WTC11 (cell line): ENCODE results near the gene POU2F3. TPM values are rescaled to one million over a fixed set of nuclear protein-coding genes. Genes with fewer than 3 reads are reported as not detected.

Experiments
- ATAC-seq: fragments of 200-7000 bp; cut with Tn5 transposase; 2 replicates; pipeline ENCODE4 v1.10.0; 2021; ENCODE audit warnings: mild to moderate bottlenecking, moderate library complexity
- CTCF ChIA-PET: fragments of 300-600 bp; sonication (Branson Sonifier 250); formaldehyde crosslinking; loops from one replicate; lab custom pipeline; 2021; ENCODE audit warnings: antibody characterized with exemption; lab: Charles Lee
- POLR2A ChIA-PET: fragments of 350-600 bp; sonication (Branson Sonifier 250); formaldehyde crosslinking; loops from one replicate; lab custom pipeline; 2021; ENCODE audit warnings: antibody characterized with exemption; lab: Charles Lee
- DNase-seq: peaks from one replicate; pipeline ENCODE4 v3.0.0; 2021; ENCODE audit warnings: low spot score
- H3K27ac Mint-ChIP-seq: 2 replicates; pipeline ENCODE4 v1.8.0; 2021; ENCODE audit warnings: mixed read lengths
- H3K27me3 Mint-ChIP-seq: 2 replicates; pipeline ENCODE4 v1.8.0; 2021; ENCODE audit warnings: low read depth, mild to moderate bottlenecking, moderate library complexity, mixed read lengths
- H3K36me3 Mint-ChIP-seq: 2 replicates; pipeline ENCODE4 v1.8.0; 2021; ENCODE audit warnings: mixed read lengths
- H3K4me1 Mint-ChIP-seq: 2 replicates; pipeline ENCODE4 v1.8.0; 2022; ENCODE audit warnings: mixed read lengths
- H3K4me3 Mint-ChIP-seq: 2 replicates; pipeline ENCODE4 v1.8.0; 2021; ENCODE audit warnings: mild to moderate bottlenecking, moderate library complexity, mixed read lengths
- H3K9me3 Mint-ChIP-seq: 2 replicates; pipeline ENCODE4 v1.8.0; 2021; ENCODE audit warnings: mixed read lengths
- ATF1 ChIP-seq: sonication (generic); formaldehyde crosslinking; IDR thresholded peaks from 2 replicates; pipeline ENCODE4 v1.8.1; 2023; ENCODE audit warnings: mild to moderate bottlenecking, moderate library complexity, missing genetic modification reagents
- ATF6 ChIP-seq: sonication (generic); formaldehyde crosslinking; IDR thresholded peaks from 2 replicates; pipeline ENCODE4 v1.8.1; 2023; ENCODE audit warnings: mild to moderate bottlenecking, missing genetic modification reagents
- FOXK1 ChIP-seq: sonication (generic); formaldehyde crosslinking; IDR thresholded peaks from 2 replicates; pipeline ENCODE4 v1.8.0; 2022; ENCODE audit warnings: mild to moderate bottlenecking, moderate library complexity, missing genetic modification reagents
- GABPB1 ChIP-seq: sonication (generic); formaldehyde crosslinking; IDR thresholded peaks from 2 replicates; pipeline ENCODE4 v1.8.1; 2023; ENCODE audit warnings: mild to moderate bottlenecking, missing genetic modification reagents
- MAX ChIP-seq: sonication (generic); formaldehyde crosslinking; IDR thresholded peaks from 2 replicates; pipeline ENCODE4 v1.8.0; 2022; ENCODE audit warnings: mild to moderate bottlenecking, missing genetic modification reagents
- NR1H2 ChIP-seq: sonication (generic); formaldehyde crosslinking; IDR thresholded peaks from 2 replicates; pipeline ENCODE4 v1.9.0; 2021; ENCODE audit warnings: mild to moderate bottlenecking, moderate library complexity, missing genetic modification reagents
- NR3C1 ChIP-seq: sonication (generic); formaldehyde crosslinking; conservative IDR thresholded peaks from 2 replicates; pipeline ENCODE4 v1.8.1; 2023; ENCODE audit warnings: low read depth, mild to moderate bottlenecking, missing genetic modification reagents
- SMAD4 ChIP-seq: sonication (generic); formaldehyde crosslinking; IDR thresholded peaks from 2 replicates; pipeline ENCODE4 v1.8.0; 2022; ENCODE audit warnings: mild to moderate bottlenecking, missing genetic modification reagents
- TEAD1 ChIP-seq: sonication (generic); formaldehyde crosslinking; IDR thresholded peaks from 2 replicates; pipeline ENCODE4 v1.8.0; 2022; ENCODE audit warnings: mild to moderate bottlenecking, missing genetic modification reagents
- USF1 ChIP-seq: sonication (generic); formaldehyde crosslinking; IDR thresholded peaks from 2 replicates; pipeline ENCODE4 v1.8.0; 2022; ENCODE audit warnings: mild to moderate bottlenecking, missing genetic modification reagents
- ZNF281 ChIP-seq: sonication (generic); formaldehyde crosslinking; IDR thresholded peaks from 2 replicates; pipeline ENCODE4 v1.8.0; 2023; ENCODE audit warnings: mild to moderate bottlenecking, missing genetic modification reagents
- ZNF317 ChIP-seq: sonication (generic); formaldehyde crosslinking; IDR thresholded peaks from 2 replicates; pipeline ENCODE4 v1.8.1; 2023; ENCODE audit warnings: low read depth, mild to moderate bottlenecking, moderate library complexity, missing genetic modification reagents, borderline replicate concordance
- total RNA-seq: library from RNA; stranded (reverse); gene quantifications from 3 replicates; pipeline ENCODE4 v1.2.3, GENCODE V29; 2021
- TF ChIP-seq, protein P1 (sequence below): fragments of 250-450 bp; sonication (Bioruptor Pico); IDR thresholded peaks from 2 replicates; pipeline ENCODE4 v1.9.0; 2021; ENCODE audit warnings: moderate library complexity, mild to moderate bottlenecking, inconsistent platforms, borderline replicate concordance

Gene POU2F3
- total RNA-seq, 1 experiment from 2014 or later = 0.61 TPM

GRCh38 chr11:120324932-120325810 is 85.2 kb downstream of the POU2F3 start, which contains the start of gene TLCD5 (continued):
- TF ChIP-seq ATF6 (CRISPR knock-in tag) (no peak), USF1 (CRISPR knock-in tag) (peak; percentile 40; the same call in 1 of the 2 replicates), FOXK1 (CRISPR knock-in tag) (0 out of 2 replicates have a peak, but pooled peaks have one; percentile 30), GABPB1 (0 out of 2 replicates have a peak, but pooled peaks have one; percentile 22), MAX (CRISPR knock-in tag) (peak; percentile 55), NR1H2 (CRISPR knock-in tag) (no peak), ZNF317 (CRISPR knock-in tag) (peak; percentile 47; the same call in 1 of the 2 replicates)

DNA sequence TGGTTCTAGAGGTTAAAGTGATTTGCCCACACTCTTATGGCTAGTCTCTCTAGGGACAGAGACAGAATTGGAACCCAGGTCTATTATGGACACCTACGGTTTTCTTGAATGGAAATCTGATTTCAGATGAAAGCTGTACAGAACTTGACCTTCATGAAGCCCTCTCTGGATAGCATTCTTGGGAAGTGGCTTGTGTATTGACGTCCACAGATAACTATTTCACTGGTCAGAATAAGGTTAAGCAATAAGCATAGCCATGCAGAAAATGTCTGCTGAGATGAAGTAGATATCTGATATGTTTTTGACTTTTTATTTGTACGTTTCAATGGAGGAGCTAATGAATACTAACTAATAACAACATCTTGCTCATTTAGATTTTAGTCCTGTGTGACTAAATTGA is 86.3 kb downstream of the POU2F3 start:
- DNase-seq = no peak
- Mint-ChIP-seq H3K9me3 (peaks cover 3% of the 10 kb centered on the region; the same call in 1 of the 2 replicates), H3K27ac (no peak overlapping the region), H3K36me3 (peaks cover 6% of the 10 kb centered on the region), H3K4me1 (peaks cover 17% of the 10 kb centered on the region), H3K4me3 (peak overlapping the region; percentile 78), H3K27me3 (peaks cover 16% of the 10 kb centered on the region)
- ChIA-PET CTCF (interaction anchor here (1.1 to 2.5 kb wide), 2 partner anchors 9 to 23 kb away, joined by 3 to 26 read pairs; partner anchors contain the start of gene ARHGEF12), POLR2A (no interaction called here)
- ATAC-seq = no peak
- TF ChIP-seq NR3C1 = no peak
- TF ChIP-seq SMAD4 (CRISPR knock-in tag) = no peak
- no peak for TF ChIP-seq ZNF281 (CRISPR knock-in tag)
- no peak for TF ChIP-seq ATF1 (CRISPR knock-in tag)
- TF ChIP-seq, protein P1, sequence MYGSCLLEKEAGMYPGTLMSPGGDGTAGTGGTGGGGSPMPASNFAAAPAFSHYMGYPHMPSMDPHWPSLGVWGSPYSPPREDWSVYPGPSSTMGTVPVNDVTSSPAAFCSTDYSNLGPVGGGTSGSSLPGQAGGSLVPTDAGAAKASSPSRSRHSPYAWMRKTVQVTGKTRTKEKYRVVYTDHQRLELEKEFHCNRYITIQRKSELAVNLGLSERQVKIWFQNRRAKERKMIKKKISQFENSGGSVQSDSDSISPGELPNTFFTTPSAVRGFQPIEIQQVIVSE (CRISPR knock-in tag) = no peak
- no peak for TF ChIP-seq ATF6 (CRISPR knock-in tag)
- TF ChIP-seq TEAD1 (CRISPR knock-in tag) = no peak
